HG03439 (cell line): ENCODE data around the gene PREX1.
A peak's percentile ranks its signal among the peaks of the same experiment; 100 is the strongest.
"Not testable (repeated sequence)": the region's sequence is repeated elsewhere in the genome, so short reads cannot be mapped to it uniquely, and the experiment has no call there.

Experiments
- ATAC-seq: cut with Tn5 transposase; IDR thresholded peaks from one replicate; pipeline ENCODE4 v1.9.1; 2021; ENCODE audit warnings: mild to moderate bottlenecking, moderate library complexity; ENCODE audit not compliant: unreplicated experiment

The PREX1 gene

DNA sequence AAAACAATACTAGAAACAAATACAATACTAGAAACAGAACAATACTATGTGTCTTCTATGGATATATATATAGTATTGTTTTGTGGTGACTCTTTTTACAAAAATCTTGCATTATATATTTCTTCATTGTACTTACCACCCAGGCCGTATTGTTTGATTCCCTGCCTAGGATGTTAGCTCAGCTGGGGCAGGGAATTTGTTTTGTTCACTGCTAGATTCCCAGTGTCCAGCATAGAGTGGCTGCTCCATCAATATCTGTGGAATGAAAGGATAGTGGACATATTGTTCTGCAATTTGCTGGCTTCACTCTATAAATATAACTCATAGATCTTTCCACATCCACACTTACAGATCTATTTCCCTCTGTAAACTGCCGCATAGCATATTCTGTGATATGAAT is 21.5 kb upstream of the PREX1 start:
- ATAC-seq, result no peak

- no peak for ATAC-seq
These were observed 19.9 kb upstream of the PREX1 start for GRCh38 chr20:48847498-48848205.

- ATAC-seq, result peak; percentile 86
These were observed 19.0 kb upstream of the PREX1 start for GRCh38 chr20:48846516-48847492.

DNA sequence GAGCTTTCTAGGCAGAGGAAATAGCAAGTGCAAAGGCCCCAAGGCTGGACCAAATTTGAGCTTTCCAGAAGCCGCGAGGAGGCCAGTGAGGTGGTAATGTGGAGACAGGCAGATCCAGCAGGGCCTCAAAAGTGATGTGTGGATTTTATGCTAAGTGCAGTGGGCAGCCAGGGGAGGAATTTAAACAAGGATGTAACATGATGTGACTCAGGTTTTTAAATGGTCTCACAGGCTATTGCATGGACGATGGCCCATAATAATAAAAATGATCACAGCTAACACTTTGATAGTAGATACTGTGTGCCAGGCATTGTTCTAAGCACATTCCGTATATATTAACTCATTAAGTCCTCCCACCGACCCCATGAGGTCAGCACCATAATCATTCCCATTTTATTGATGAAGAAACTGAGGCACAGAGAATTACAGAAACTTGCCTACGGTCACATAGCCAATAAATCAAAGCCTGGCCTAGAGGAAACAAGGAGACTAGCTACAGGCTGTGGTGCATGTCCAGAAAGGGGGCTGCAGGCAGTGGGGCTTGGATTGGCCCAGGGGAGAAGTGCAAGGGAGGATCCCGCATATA is 18.0 kb upstream of the PREX1 start:
- ATAC-seq, result no peak

DNA sequence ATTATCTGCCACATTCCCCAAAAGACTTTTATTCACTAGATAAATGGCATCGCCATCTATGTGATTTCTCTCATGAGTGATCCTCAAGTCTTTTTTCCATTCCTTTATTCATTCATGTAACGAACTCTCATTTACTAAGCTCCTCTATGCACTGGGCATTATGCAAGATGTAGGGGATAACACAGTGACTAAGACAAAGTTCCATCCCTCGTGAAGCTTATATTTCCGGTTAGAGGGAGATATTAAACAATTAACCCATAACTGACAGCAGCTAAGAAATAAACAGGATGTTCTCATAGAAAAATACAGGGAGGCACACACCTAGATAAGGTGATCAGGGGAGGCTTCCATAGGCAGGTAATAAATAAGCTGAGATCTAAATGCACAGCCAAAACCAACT is 17.2 kb upstream of the PREX1 start:
- ATAC-seq, result no peak

- not testable (repeated sequence) for ATAC-seq
These were observed 16.1 kb upstream of the PREX1 start for GRCh38 chr20:48843896-48844295.

DNA sequence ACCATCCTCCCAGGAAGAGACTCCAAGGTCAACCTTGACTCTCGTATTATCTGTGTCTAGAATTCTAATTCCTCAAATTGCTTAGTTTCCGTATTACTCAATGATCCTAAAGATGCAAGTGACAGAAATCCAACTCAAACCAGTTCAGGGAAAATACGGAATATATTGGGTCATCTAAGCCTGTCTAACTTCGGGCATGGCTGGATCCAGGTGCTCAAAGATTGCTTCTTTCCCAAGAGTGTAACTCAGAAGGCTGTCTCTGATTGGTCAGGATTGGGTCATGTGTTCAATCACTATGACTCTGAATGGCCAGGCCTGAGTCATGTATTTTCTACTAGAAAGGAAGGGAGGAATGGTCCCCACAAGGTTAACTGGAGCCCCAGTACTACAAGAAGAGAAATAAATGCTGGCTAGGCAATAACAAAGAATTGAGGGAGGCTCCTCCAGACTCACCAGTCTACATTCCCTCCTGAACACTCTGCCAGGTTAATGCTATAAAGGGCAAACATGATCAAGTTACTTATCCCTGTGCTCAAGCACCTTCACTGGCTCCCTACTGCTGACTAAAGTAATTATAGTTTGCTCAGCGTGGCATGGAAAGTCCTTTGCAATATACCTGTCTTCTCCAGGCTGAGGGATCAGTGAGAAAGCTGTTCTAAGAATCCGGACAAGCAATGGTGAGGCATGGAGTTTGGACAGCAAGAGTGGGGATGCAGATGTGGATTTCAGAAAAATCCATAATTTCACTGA is 15.4 kb upstream of the PREX1 start:
- no peak for ATAC-seq

DNA sequence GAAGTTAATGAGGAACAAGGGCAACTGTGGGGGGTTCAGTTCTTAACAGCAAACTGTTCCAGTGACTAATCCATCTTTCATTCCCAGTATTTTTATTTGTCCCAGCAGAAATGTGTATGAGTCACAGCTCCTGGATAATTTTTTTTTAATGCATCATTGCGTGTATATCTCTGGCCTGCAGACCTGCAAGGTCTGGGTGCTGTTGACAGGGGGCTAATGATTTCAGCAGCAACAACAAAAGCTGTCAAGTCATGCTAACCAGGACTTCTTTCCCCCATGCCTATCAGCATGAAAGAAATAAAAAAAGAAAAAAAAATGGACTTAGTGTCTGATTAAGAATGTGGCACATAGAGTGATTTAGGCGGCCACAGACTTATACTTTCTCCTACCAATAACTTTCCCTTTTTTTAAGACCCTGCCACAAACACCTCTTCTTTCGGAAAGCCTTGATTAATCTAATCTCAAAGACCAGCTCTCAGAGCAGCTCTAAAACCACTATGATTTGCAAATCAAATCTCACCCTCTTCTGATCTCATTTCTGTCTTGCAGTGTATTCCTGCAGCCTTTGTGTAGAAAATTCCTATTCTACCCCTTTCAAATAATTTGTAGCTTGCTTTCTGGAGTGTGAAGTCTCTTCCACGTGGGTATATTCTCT is 14.2 kb upstream of the PREX1 start:
- ATAC-seq, result no peak

DNA sequence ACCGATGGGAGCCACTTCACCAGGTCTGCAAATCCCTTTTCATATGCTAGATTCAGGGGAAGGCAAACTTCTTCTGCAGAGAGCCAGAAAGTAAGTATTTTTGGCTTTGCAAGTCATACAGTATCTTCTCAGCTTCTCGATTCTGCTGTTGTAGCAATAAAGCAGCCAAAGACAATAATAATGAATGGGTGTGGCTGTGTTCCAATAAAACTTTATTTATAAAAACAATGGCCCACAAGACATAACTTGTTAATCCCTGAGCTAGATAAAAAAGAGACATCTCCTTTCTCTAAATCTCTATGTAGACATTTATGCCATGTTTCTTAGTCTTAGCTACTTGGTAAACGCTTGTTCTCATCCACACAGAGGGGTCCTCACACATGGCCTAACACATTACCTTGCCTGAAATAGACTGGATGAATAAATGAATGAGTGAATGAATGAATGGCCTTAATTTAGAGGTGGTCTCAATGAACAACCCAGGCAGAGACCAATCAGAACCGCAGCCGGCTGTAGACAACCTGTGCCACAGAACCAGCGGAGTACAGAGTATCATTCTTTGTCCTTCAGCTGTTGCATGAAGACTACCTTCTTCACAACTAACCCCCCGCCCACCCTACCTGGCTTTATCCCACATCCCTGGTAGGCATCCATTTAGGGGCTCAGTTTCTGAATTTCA is 13.5 kb upstream of the PREX1 start:
- ATAC-seq, result no peak

DNA sequence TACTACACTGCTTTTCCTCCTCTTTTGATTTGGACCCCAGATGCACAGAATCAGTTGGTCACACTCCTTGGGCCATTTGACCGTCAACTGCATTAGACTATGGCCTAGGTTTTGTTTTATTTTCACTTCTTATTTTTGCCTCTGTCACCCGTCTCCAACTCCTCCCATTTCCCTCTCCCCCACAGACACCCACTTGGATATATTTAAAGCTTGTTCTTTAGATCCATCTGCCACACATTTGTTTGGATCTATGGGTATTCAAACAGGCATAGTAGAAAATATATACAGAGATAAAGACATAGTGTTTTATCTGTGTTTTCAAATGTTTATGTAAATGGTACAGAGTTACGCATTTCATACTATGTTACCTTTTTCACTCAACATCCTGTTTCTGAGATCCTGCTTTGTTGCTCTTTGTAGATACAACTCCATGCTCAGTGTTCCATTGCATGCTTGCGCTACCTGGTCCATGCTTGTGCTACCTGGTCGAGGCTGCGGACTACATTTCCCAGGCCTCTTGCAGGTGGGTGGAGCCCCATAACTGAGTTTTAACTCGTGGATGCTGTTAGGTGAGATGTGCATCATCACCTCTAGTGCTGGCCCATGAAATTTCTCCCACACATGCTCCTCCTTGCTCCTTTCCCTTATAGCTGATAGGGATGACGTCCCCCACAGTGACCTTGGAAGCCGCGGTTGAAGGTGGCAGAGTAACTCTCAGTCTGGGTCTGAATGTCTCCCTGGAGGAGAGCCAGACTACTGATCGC is 11.5 kb upstream of the PREX1 start:
- no peak for ATAC-seq

- ATAC-seq, result no peak
These were observed 9.2 kb upstream of the PREX1 start for GRCh38 chr20:48837014-48837413.

DNA sequence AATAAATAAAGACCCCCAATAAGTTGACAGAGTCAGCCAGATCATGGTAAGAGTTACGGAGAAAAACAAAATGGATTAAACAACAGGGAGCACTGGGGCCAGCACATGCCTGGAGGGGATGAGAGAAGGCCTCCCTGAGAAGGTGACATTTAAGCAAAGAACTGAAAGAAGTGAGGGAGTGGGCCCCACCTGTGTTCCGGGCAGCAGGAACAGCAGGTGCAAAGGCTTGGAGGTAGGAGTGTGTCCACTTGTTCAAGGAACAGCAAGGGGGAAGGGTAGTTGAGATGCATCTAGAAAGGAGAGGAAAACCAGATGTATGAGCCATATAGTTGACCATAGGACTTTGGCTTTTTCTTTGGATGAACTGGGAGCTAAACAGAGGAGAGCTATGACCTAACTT is 7.6 kb upstream of the PREX1 start:
- no peak for ATAC-seq

GRCh38 chr20:48834278-48834677 is 6.5 kb upstream of the PREX1 start:
- no peak for ATAC-seq

DNA sequence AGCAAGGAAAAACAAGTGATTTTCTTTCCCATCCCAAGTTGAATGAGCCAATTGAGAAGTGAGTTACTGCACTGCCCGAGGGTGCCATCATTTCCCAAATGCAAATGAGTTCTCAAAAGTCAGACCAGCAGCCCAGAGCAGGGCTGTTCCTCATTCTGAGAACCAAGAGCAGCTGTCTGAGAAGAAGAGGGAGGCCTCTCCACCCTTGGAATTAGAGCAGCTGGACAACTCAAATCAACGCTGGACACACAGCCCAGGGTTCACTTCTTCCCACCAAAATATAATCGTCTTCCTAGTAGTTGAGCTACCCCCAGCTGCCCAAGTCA is 4.6 kb upstream of the PREX1 start:
- ATAC-seq, result no peak

- no peak for ATAC-seq
These were observed 4.1 kb upstream of the PREX1 start for GRCh38 chr20:48831718-48832404.

DNA sequence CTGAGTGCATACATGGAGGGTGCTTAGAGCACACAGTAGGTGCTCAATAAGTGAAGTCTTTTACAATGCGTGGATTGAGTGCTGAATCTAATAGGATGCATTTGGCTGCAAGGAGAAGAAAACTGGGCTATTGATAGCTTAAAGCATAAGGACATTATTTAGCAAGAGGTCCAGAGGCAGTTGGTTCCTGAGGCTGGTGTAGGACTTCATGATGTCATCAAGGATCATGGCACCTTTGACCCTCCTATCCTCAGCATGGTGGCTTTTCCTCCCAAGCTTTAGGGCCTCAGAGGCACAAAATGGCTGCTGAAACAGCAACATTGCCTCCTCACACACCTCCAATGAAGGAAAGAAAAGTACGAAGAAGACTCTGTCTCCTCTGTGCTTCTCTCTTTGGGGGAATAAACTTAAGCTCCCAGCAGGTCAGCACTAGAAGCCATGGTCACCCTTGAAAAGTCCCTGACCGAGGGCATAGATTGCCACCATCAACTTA is 3.1 kb upstream of the PREX1 start:
- ATAC-seq, result no peak

DNA sequence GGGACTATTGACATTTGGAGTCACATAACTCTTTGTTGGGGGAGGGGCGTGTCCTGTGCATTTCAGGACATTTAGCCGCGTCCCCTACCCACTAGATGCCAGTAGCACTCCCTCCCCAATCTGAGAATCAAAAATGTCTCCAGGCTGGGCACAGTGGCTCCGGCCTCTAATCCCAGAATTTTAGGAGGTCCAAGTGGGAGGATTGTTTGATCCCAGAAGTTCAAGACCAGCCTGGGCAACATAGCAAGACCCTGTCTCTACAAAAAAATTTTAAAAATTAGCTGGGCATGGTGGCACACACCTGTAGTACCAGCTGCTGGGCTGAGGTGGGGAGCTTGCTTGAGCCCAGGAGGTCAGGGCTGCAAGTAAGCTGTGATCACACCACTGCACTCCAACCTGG is 2.1 kb upstream of the PREX1 start:
- no peak for ATAC-seq

DNA sequence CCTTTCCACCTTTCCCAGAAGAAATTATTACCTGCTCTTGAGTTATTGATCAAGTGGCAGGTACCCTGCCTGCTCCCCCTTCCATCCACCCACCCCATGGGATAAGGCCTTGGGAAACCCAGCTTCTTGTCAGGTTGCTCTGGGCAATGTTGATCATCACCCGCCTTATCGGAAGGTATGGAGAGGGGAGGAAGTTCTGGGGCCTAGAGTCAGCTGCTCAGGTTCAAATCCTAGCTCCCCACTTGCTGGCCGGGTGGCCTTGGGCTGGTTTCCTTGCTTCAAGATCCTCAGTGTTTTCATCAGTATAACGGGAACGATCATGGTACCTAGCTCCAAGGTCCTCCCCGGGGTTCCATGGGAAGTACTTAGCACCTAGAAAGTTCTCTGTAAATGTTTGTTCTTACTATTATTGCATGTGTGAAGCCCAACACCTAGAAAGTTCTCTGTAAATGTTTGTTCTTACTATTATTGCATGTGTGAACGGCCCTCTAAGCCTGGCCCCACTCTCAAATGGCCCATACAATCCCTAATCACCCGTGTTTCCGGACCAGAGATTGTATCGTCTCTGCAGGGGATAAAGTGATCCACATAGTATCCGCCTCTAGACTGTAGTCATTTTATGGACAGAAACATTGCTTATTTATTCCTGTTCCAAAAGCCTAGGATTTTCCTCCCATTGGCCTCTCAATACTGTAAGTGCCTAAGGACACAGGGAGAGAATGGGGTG is 1.1 kb upstream of the PREX1 start:
- ATAC-seq, result no peak
